Left cardiac atrium (tissue), 4 donors: Measurements from ENCODE around the gene LCE3A. TPM values are rescaled to one million over a fixed set of nuclear protein-coding genes. Genes with fewer than 3 reads are reported as not detected.
"Not testable (repeated sequence)": the region's sequence is repeated elsewhere in the genome, so short reads cannot be mapped to it uniquely, and the experiment has no call there.

ENCODE experiments used
- ATAC-seq, 2 donors: fragments of 200-7000 bp; cut with Tn5 transposase; one replicate each; pipeline ENCODE4 v1.9.1; 2020; ENCODE audit warnings: mild to moderate bottlenecking in 2 of 2, moderate library complexity in 2 of 2
- DNase-seq: peaks from one replicate; pipeline ENCODE4 v3.0.0-alpha.2; 2020
- intact Hi-C, 2 donors: fragments of 100-400 bp; cut with DNase I; formaldehyde crosslinking; loops; one replicate each; pipeline versions ENCODE4 v1.14.1 to v1.15.1; 2022 to 2023
- total RNA-seq, 2 donors: library from RNA; stranded (reverse); fragmentation: NEBNext Ultra II Directional; extraction: Animal tissue kit (Norgen Biotek cat#: 25700); gene quantifications; one replicate each; pipeline ENCODE4 v1.2.1, GENCODE V29; 2021
- donor health status: DM: no; HTN: yes; CAD: no.
- donor health status: DM: no; HTN: yes; CAD: no; lungs with severe emphysema.
- donor health status: DM: yes; HTN: yes; CAD: no.
- donor health status: Dilated cardiomyopathy.

LCE3A gene
- total RNA-seq, 2 donors from 2014 or later: not detected

- DNase-seq: no peak
- ATAC-seq: no peak
- intact Hi-C loops: no loop called here
Measured at GRCh38 chr1:152580433-152580832, 42.5 kb downstream of the LCE3A start, which contains the start of gene LCE3D. Gene LCE3D (minus strand): TSS chr1:152580516. CDS start chr1:152579936, 580 bp downstream.

GRCh38 chr1:152579526-152579925 is 43.4 kb downstream of the LCE3A start:
- intact Hi-C loops, ATAC-seq, DNase-seq: not testable (repeated sequence)

- intact Hi-C loops: no loop called here
- ATAC-seq: no peak
- DNase-seq: no peak
Measured at GRCh38 chr1:152577168-152577567, 45.7 kb downstream of the LCE3A start.

Other genes starting within 250 kb of the LCE3A start
- not detected for gene CRNN, start 208.8 kb downstream of the LCE3A start, total RNA-seq
- gene LCE5A, start 112.3 kb downstream of the LCE3A start, total RNA-seq: not detected
- not detected for gene CRCT1, start 108.6 kb downstream of the LCE3A start, total RNA-seq
- not detected for gene LCE3E, start 56.3 kb downstream of the LCE3A start, total RNA-seq
- gene LCE3D, start 42.6 kb downstream of the LCE3A start, total RNA-seq: not detected
- gene LCE3C, start 22.9 kb downstream of the LCE3A start, total RNA-seq: not detected
- not detected for gene LCE3B, start 9.3 kb downstream of the LCE3A start, total RNA-seq
- gene LCE2D, start 40.3 kb upstream of the LCE3A start, total RNA-seq: not detected
- gene LCE2C, start 52.2 kb upstream of the LCE3A start, total RNA-seq: not detected
- not detected for gene LCE2B, start 63.0 kb upstream of the LCE3A start, total RNA-seq
- gene LCE2A, start 75.2 kb upstream of the LCE3A start, total RNA-seq: not detected
- not detected for gene LCE4A, start 85.1 kb upstream of the LCE3A start, total RNA-seq
- not detected for gene KPRP, start 134.9 kb upstream of the LCE3A start, total RNA-seq
- not detected for gene LCE1F, start 152.0 kb upstream of the LCE3A start, total RNA-seq
- gene LCE1E, start 163.2 kb upstream of the LCE3A start, total RNA-seq: not detected
- not detected for gene LCE1D, start 173.6 kb upstream of the LCE3A start, total RNA-seq
- not detected for gene LCE1C, start 183.5 kb upstream of the LCE3A start, total RNA-seq
- gene LCE1B, start 188.9 kb upstream of the LCE3A start, total RNA-seq: not detected
- gene LCE1A, start 204.4 kb upstream of the LCE3A start, total RNA-seq: not detected
- not detected for gene LCE6A, start 219.8 kb upstream of the LCE3A start, total RNA-seq
- not detected for gene LCE7A, start 236.9 kb upstream of the LCE3A start, total RNA-seq